ENCODE results near the gene LSM3.

GRCh38 chr3:14204515-14205284, 26.1 kb downstream of the LSM3 start:
- TF ChIP-seq YY1 (IDR thresholded peaks at IDR 0.05; ENCODE audit: extremely low read depth, insufficient replicate concordance, low read depth, low read length) (no peak), CTCF (IDR thresholded peaks at IDR 0.05 in 2 of 3, conservative IDR thresholded peaks at IDR 0.05 in 1 of 3; ENCODE audit: borderline replicate concordance in 1 of 3, insufficient read depth in 1 of 3, low read depth in 2 of 3, low read length in 2 of 3) (no peak), TCF7L2 (IDR thresholded peaks at IDR 0.05; ENCODE audit: borderline replicate concordance, extremely low read depth, insufficient read depth, insufficient read length) (no peak), SIN3A (IDR thresholded peaks at IDR 0.05; ENCODE audit: low read depth) (no peak), POLR2AphosphoS5 (IDR thresholded peaks at IDR 0.05; ENCODE audit: low read depth, low read length) (no peak), ATF3 (IDR thresholded peaks at IDR 0.05) (no peak)
- TF ChIP-seq, protein P1, sequence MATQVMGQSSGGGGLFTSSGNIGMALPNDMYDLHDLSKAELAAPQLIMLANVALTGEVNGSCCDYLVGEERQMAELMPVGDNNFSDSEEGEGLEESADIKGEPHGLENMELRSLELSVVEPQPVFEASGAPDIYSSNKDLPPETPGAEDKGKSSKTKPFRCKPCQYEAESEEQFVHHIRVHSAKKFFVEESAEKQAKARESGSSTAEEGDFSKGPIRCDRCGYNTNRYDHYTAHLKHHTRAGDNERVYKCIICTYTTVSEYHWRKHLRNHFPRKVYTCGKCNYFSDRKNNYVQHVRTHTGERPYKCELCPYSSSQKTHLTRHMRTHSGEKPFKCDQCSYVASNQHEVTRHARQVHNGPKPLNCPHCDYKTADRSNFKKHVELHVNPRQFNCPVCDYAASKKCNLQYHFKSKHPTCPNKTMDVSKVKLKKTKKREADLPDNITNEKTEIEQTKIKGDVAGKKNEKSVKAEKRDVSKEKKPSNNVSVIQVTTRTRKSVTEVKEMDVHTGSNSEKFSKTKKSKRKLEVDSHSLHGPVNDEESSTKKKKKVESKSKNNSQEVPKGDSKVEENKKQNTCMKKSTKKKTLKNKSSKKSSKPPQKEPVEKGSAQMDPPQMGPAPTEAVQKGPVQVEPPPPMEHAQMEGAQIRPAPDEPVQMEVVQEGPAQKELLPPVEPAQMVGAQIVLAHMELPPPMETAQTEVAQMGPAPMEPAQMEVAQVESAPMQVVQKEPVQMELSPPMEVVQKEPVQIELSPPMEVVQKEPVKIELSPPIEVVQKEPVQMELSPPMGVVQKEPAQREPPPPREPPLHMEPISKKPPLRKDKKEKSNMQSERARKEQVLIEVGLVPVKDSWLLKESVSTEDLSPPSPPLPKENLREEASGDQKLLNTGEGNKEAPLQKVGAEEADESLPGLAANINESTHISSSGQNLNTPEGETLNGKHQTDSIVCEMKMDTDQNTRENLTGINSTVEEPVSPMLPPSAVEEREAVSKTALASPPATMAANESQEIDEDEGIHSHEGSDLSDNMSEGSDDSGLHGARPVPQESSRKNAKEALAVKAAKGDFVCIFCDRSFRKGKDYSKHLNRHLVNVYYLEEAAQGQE (IDR thresholded peaks at IDR 0.05; ENCODE audit: low read depth): no peak

All from HCT116 (cell line).